ENCODE data around the gene PCGF6.
"Not testable (repeated sequence)": the region's sequence is repeated elsewhere in the genome, so short reads cannot be mapped to it uniquely, and the experiment has no call there.

PCGF6 gene, protein sequence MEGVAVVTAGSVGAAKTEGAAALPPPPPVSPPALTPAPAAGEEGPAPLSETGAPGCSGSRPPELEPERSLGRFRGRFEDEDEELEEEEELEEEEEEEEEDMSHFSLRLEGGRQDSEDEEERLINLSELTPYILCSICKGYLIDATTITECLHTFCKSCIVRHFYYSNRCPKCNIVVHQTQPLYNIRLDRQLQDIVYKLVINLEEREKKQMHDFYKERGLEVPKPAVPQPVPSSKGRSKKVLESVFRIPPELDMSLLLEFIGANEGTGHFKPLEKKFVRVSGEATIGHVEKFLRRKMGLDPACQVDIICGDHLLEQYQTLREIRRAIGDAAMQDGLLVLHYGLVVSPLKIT

GRCh38 chr10:103350517-103351260, at the start of gene PCGF6:
TSS of gene PCGF6 (minus strand) at chr10:103351140. CDS start at chr10:103351066, 74 bp downstream.
- peak; percentile 50 to 65 (median 57) for DNase-seq (ENCODE audit: low read depth in 3 of 3)

DNA sequence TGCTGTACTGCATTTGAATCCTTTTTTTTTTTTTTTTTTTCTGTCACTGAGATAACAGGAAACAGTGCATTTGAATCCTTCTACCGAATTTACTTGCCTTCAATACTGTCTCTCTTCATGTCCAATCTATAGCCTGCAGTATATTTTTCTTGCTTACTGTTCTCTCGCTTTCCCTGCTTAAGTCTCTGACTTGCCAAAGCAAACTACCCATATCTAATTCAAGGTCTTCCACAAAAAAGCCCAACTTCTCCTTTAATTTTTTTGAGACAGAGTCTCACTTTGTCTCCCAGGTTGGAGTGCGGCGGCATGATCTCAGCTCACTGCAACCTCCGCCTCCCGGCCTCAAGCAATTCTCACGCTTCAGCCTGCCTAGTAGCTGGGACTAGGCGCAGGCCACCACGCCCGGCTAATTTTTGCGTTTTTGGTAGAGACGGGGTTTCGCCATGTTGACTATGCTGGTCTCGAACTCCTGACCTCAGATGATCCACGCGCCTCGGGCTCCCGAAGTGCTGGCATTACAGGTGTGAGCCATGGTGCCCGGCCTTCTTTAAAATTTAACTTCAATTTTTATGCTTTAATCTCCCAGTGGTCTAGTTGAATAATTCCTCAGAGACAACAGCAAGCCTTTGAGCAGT, 46.4 kb upstream of the PCGF6 start:
- no peak for DNase-seq (ENCODE audit: low read depth in 3 of 3)

- no peak for DNase-seq (ENCODE audit: low read depth in 3 of 3)
These were observed 45.8 kb upstream of the PCGF6 start for GRCh38 chr10:103396789-103397087.

DNA sequence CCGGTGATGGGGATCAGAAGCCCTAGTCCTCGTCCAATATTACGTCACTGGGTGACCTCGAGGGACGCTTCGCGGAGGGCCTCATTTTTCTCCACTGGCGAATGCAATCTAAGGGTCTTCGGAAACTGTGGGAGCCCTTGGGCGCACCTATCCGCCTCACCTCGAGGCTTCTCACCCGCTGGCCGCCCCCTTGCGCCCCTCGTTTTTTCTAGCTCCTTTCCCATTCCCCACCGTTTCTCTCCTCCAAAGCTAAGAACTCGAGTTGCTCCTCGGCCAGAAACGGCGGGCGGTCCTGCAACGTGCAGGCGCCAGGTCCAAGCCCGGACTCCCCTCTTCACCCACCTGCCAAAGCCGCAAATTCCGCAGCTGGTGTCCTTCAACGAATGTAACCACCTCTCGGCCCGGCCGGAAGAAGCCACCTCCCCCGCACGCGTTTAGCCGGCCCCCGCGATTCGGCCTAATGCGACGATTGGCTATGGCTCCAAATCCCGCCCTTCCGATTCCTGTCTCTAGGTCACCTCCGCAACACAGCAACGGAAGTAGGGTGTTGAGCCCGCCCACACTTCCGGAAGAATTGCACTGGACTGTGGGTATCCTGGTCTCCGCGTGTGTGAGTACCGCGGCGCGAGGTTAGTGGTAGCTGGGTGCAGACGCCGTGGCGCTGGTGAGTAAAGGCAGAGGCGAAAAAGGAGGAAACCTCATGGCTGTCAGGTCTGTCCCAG, 45.3 kb upstream of the PCGF6 start, which contains the start of the genes ATP5MK and PDCD11:
Gene ATP5MK (minus strand): TSS at position 409 of the 722 bp plus-strand sequence. CDS start 4,018 bp downstream, outside the sequence.
Gene PDCD11 (plus strand): TSS at position 560 of the 722 bp plus-strand sequence. CDS start 1,801 bp downstream, outside the sequence.
- peak; percentile 95 to 96 (median 96) for DNase-seq (ENCODE audit: low read depth in 3 of 3)

DNA sequence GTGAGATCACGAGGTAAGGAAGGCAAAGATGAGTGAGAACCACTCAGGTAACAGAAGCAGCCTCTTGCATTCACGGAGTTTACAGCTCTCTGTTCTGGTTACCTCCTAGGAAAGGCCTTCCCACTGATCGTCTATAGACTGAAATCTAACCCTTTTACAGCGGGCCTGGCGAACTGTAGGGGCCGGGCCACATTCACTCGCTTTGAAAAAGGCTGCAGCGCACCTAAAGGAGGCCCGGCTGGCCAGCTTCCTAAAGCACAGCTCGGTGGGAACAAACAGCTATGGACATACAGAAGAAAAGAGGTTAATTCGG, 44.8 kb upstream of the PCGF6 start:
- DNase-seq (ENCODE audit: low read depth in 3 of 3): no peak

DNA sequence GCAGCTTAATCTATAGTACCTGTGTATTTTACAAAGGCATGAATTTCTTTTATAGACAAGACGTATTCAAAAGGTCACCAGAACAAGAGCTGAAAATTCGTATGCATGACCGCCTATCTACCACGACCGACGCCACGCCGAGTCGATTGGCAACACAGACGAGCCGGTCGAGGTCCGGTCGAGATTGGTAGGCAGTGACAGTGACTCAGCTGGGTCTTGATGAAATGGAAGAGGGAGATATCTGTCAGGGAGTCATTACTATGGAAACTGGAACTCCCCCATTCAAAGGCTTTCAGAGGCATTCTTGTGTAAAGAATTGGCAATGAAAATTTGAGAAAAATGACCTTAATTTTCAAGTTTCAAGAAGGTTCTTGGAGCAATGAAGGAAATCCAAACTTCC, 43.2 kb upstream of the PCGF6 start:
- no peak for DNase-seq (ENCODE audit: low read depth in 3 of 3)

DNA sequence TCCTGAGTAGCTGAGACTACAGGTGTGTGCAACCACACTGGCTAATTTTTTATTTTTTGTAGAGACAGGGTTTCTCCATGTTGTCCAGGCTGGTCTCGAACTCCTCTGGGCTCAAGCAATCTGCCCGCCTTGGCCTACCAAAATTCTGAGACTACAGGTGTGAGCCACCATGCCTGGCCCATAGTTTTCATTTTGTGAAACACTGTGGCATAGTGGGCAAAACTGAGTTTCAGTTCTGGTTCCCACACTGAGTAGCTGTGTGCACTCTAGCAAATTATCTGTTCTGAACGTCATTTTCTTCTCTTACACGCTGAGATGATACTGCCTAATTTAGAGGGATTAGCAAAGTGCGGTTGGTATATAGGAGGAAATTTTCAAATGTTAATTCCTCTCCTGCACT, 31.8 kb upstream of the PCGF6 start:
- no peak for DNase-seq (ENCODE audit: low read depth in 3 of 3)

GRCh38 chr10:103374263-103374662, 23.3 kb upstream of the PCGF6 start:
- no peak for DNase-seq (ENCODE audit: low read depth in 3 of 3)

GRCh38 chr10:103373544-103373943, 22.6 kb upstream of the PCGF6 start:
- DNase-seq (ENCODE audit: low read depth in 3 of 3): no peak

DNA sequence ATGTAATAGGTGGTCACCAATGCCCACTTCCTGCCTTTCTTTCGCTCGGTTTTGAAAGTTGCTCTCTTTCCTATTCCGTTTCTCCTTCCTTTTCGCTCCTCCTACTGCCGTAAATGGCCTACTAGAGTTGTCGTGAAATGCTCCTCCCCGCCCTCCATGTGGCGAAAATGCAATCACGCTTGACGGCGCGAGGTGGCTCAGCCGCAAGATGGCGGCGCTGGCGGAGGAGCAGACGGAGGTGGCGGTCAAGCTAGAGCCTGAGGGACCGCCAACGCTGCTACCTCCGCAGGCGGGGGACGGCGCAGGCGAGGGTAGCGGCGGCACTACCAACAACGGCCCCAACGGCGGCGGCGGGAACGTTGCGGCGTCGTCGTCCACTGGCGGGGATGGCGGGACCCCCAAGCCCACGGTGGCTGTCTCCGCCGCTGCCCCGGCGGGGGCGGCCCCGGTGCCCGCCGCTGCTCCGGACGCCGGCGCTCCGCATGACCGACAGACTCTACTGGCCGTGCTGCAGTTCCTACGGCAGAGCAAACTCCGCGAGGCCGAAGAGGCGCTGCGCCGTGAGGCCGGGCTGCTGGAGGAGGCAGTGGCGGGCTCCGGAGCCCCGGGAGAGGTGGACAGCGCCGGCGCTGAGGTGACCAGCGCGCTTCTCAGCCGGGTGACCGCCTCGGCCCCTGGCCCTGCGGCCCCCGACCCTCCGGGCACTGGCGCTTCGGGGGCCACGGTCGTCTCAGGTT, 17.0 kb upstream of the PCGF6 start, which contains the start of gene TAF5:
Gene TAF5 (plus strand): TSS at position 195 of the 737 bp plus-strand sequence. CDS start 14 bp downstream, at position 209.
- DNase-seq (ENCODE audit: low read depth in 3 of 3): peak; percentile 80 to 88 (median 86)

- no peak for DNase-seq (ENCODE audit: low read depth in 3 of 3)
These were observed 16.4 kb upstream of the PCGF6 start for GRCh38 chr10:103367379-103367781.

GRCh38 chr10:103360791-103361190, 9.9 kb upstream of the PCGF6 start:
- DNase-seq (ENCODE audit: low read depth in 3 of 3): not testable (repeated sequence)

DNA sequence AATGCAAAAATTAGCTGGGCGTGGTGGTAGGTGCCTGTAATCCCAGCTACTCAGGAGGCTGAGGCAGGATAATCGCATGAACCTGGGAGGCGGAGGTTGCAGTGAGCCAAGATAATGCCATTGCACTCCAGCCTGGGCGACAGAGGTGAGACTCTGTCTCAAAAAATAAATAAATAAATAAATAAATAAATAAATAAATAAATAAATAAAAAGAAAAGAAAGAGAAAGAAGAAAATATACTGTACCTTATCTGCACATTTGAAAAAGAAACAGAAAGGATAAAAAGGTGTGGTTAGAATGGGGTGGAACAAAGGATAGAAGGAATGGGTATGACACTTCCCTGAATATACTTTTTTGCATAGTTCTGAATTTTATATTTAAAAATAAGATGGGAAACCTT, 8.6 kb upstream of the PCGF6 start:
- not testable (repeated sequence) for DNase-seq (ENCODE audit: low read depth in 3 of 3)

DNA sequence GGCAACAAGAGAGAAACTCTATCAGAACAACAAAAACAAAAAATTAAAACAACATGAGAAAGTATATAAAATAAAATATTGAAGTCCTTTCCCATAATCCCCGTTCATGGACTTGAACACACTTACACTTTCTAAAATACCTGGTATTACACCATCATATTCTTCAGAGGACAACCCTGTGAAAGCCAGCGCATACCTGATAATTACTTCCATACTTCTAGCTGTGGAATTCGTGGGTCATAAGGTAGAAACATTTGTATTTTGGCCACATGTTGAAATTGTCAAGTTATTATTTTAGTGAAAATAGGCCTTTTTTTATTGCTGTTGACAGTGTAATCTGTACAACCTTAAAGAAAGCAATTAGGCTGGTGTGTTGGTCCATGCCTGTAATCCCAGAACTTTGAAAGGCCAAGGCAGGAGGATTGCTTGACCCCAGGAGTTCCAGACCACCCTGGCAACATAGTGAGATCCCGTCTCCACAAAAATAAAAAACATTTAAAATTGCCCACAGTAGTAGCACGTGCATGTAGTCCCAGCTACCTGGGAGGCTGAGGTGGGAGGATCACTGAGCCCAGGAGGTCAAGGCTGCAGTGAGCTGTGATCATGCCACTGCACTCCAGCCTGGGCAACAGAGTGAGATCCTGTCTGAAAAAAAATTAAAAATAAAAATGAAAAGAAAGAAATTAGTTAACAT, 5.1 kb upstream of the PCGF6 start:
- DNase-seq (ENCODE audit: low read depth in 3 of 3): no peak

GRCh38 chr10:103354567-103354966, 3.6 kb upstream of the PCGF6 start:
- not testable (repeated sequence) for DNase-seq (ENCODE audit: low read depth in 3 of 3)

GRCh38 chr10:103353281-103353680, 2.3 kb upstream of the PCGF6 start:
- no peak for DNase-seq (ENCODE audit: low read depth in 3 of 3)

GRCh38 chr10:103350175-103350516, 794 bp downstream of the PCGF6 start:
- DNase-seq (ENCODE audit: low read depth in 3 of 3): no peak

DNA sequence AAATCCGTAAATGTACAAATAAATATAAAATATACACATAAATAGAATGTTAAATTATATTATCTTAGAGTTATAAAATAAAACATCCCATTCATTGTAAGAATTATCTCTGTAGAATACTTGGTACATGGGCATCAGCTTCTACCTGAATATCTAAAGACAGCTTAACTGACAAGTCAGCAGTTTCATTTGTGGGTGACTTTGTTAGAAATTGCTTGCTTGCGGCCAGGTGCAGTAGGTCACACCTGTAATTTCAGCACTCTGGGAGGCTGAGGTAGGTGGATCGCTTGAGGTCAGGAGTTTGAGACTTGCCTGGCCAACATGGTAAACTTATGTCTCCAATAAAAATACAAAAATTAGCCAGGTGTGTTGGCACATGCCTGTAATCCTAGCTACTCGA, 14.6 kb downstream of the PCGF6 start:
- no peak for DNase-seq (ENCODE audit: low read depth in 3 of 3)

DNA sequence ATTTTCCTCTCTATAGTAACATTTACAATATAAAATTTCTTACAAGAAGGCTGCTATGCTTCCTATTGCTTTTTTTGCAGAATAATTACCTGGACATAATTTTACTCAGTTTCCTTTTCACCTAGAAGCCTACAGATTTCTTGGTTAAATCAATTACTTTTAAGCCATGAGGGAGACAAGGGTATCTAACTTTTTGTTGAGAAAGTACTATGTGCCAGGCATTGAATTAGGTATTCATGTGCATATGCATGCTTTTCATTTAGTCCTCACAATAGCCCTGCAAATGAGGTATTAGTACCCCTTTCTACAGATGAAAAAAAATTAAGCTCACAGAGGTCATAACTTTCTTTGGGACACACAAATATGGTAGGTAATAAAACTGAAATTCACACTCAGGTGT, 16.4 kb downstream of the PCGF6 start:
- DNase-seq (ENCODE audit: low read depth in 3 of 3): no peak

- no peak for DNase-seq (ENCODE audit: low read depth in 3 of 3)
These were observed 16.9 kb downstream of the PCGF6 start for GRCh38 chr10:103333934-103334520.
